ENCODE results near the gene LIMA1. TPM values are rescaled to one million over a fixed set of nuclear protein-coding genes. Genes with fewer than 3 reads are reported as not detected.

LIMA1 gene
- total and polyA plus RNA-seq, 2 of the 4 experiments (the other 2 are of a cell fraction): 126 to 163 TPM

- Histone ChIP-seq H3K4me2 (ENCODE audit: low read depth, low read length) (no peak overlapping the region), H3K27ac (ENCODE audit: insufficient read depth, low read length) (no peak overlapping the region), H2BK15ac (ENCODE audit: low read depth, low read length) (no peak overlapping the region), H2AFZ (replicated peaks; ENCODE audit: low read length, poor library complexity) (no peak overlapping the region), H3K9me3 (ENCODE audit: control insufficient read depth, insufficient read depth, low read length) (no peaks in the 10 kb centered on the region), H2AK5ac (ENCODE audit: low read depth, low read length) (no peak overlapping the region), H4K91ac (ENCODE audit: insufficient read depth, low read depth, low read length) (no peak overlapping the region), H3K4me3 (ENCODE audit: insufficient read depth, low read depth, low read length) (no peak overlapping the region), H4K20me1 (ENCODE audit: insufficient read depth, low read length) (peaks cover 32% of the 10 kb centered on the region), H4K8ac (ENCODE audit: low read depth in 2 of 2, low read length in 2 of 2) (no peak overlapping the region), H3K23ac (ENCODE audit: low read depth, low read length) (no peak overlapping the region), H3K4me1 (ENCODE audit: control insufficient read depth, insufficient read depth, low read length) (peaks cover 12% of the 10 kb centered on the region), H2BK5ac (ENCODE audit: low read depth, low read length, poor library complexity, severe bottlenecking) (no peak overlapping the region), H3K56ac (ENCODE audit: extremely low read depth, insufficient read depth, low read length) (no peak overlapping the region), H3K9ac (ENCODE audit: low read depth, low read length) (no peak overlapping the region), H3K4ac (ENCODE audit: low read depth, low read length) (no peak overlapping the region), H3K27me3 (ENCODE audit: control insufficient read depth, insufficient read depth, low read length) (no peaks in the 10 kb centered on the region), H3K79me1 (ENCODE audit: low read depth in 1 of 2, low read length in 2 of 2) (peaks cover 3 to 64% of the 10 kb centered on the region in 2 experiments; a peak in 3 of 4 replicates), H3K36me3 (ENCODE audit: control insufficient read depth, insufficient read depth, low read length) (no peaks in the 10 kb centered on the region), H3K14ac (replicated peaks; ENCODE audit: low read depth, low read length) (no peak overlapping the region), H2BK120ac (ENCODE audit: low read depth, low read length) (no peak overlapping the region), H2BK20ac (ENCODE audit: low read depth, low read length) (no peak overlapping the region), H3K18ac (ENCODE audit: low read depth, low read length) (no peak overlapping the region), H4K5ac (ENCODE audit: low read depth, low read length) (no peak overlapping the region), H3K9me1 (ENCODE audit: insufficient read depth, low read length) (peaks cover 16% of the 10 kb centered on the region), H2AK9ac (replicated peaks; ENCODE audit: low read depth, low read length, poor library complexity) (no peak overlapping the region)
- ChIA-PET POLR2A (ENCODE audit: unreplicated experiment) (no interaction called here), CTCF (no interaction called here)
- DNase-seq (no peak), ATAC-seq (ENCODE audit: low read depth) (no peak)
- intact Hi-C loops (cut with micrococcal nuclease) (no loop called here), in situ Hi-C loops (cut with MboI; ENCODE audit: low sequenced_read_pairs) (no loop called here), dilution Hi-C loops (cut with HindIII; ENCODE audit: low sequenced_read_pairs, unreplicated experiment) (no loop called here)
- TF ChIP-seq ELK1 (IDR thresholded peaks at IDR 0.05; ENCODE audit: borderline replicate concordance, low read depth, low read length) (no peak), MAFK (IDR thresholded peaks at IDR 0.05; ENCODE audit: low read depth, low read length) (no peak), CEBPB (IDR thresholded peaks at IDR 0.05; ENCODE audit: low read depth, low read length) (no peak), BHLHE40 (IDR thresholded peaks at IDR 0.05; ENCODE audit: low read depth, low read length) (no peak)
- BruUV-seq (replicated peaks): no TSS peak
Measured at GRCh38 chr12:50160643-50161042, 122.7 kb downstream of the LIMA1 start.

Measured in IMR-90 (cell line).